Measurements from ENCODE around the gene ZBTB17.

ZBTB17 gene

GRCh38 chr1:15940110-15941043, 35.5 kb downstream of the ZBTB17 start:
- H3K4me3 ChIP-seq (ENCODE audit: low read depth, low read length), result no peak overlapping the region
- TF ChIP-seq MYC (IDR thresholded peaks at IDR 0.05; ENCODE audit: low read depth, low read length), result no peak
- TF ChIP-seq POLR2A (IDR thresholded peaks at IDR 0.05; ENCODE audit: extremely low read depth, insufficient read length), result no peak
- TF ChIP-seq MAX (IDR thresholded peaks at IDR 0.05; ENCODE audit: low read depth, low read length), result no peak
- no peak for TF ChIP-seq CTCF (IDR thresholded peaks at IDR 0.05; ENCODE audit: low read depth, low read length)
- no peak for DNase-seq (ENCODE audit: low read depth)

GRCh38 chr1:15939181-15940109, 36.5 kb downstream of the ZBTB17 start:
- TF ChIP-seq CTCF (IDR thresholded peaks at IDR 0.05; ENCODE audit: low read depth, low read length), result no peak
- TF ChIP-seq MYC (IDR thresholded peaks at IDR 0.05; ENCODE audit: low read depth, low read length), result no peak
- TF ChIP-seq POLR2A (IDR thresholded peaks at IDR 0.05; ENCODE audit: extremely low read depth, insufficient read length), result no peak
- no peak for TF ChIP-seq MAX (IDR thresholded peaks at IDR 0.05; ENCODE audit: low read depth, low read length)
- no peak overlapping the region for H3K4me3 ChIP-seq (ENCODE audit: low read depth, low read length)
- no peak for DNase-seq (ENCODE audit: low read depth)

- DNase-seq (ENCODE audit: low read depth), result no peak
- TF ChIP-seq POLR2A (IDR thresholded peaks at IDR 0.05; ENCODE audit: extremely low read depth, insufficient read length), result no peak
- no peak for TF ChIP-seq MAX (IDR thresholded peaks at IDR 0.05; ENCODE audit: low read depth, low read length)
- no peak for TF ChIP-seq CTCF (IDR thresholded peaks at IDR 0.05; ENCODE audit: low read depth, low read length)
- TF ChIP-seq MYC (IDR thresholded peaks at IDR 0.05; ENCODE audit: low read depth, low read length), result no peak
- H3K4me3 ChIP-seq (ENCODE audit: low read depth, low read length), result no peak overlapping the region
Observed at GRCh38 chr1:15938628-15939161, 37.2 kb downstream of the ZBTB17 start.

- TF ChIP-seq CTCF (IDR thresholded peaks at IDR 0.05; ENCODE audit: low read depth, low read length) (no peak), POLR2A (IDR thresholded peaks at IDR 0.05; ENCODE audit: extremely low read depth, insufficient read length) (no peak), MAX (IDR thresholded peaks at IDR 0.05; ENCODE audit: low read depth, low read length) (no peak), MYC (IDR thresholded peaks at IDR 0.05; ENCODE audit: low read depth, low read length) (no peak)
- H3K4me3 ChIP-seq (ENCODE audit: low read depth, low read length), result no peak overlapping the region
- peak; percentile 51 for DNase-seq (ENCODE audit: low read depth)
Observed at GRCh38 chr1:15937706-15938168, 38.2 kb downstream of the ZBTB17 start.

GRCh38 chr1:15937146-15937545, 38.8 kb downstream of the ZBTB17 start:
- no peak overlapping the region for H3K4me3 ChIP-seq (ENCODE audit: low read depth, low read length)
- no peak for DNase-seq (ENCODE audit: low read depth)
- no peak for TF ChIP-seq MYC (IDR thresholded peaks at IDR 0.05; ENCODE audit: low read depth, low read length)
- TF ChIP-seq MAX (IDR thresholded peaks at IDR 0.05; ENCODE audit: low read depth, low read length), result no peak
- no peak for TF ChIP-seq CTCF (IDR thresholded peaks at IDR 0.05; ENCODE audit: low read depth, low read length)
- no peak for TF ChIP-seq POLR2A (IDR thresholded peaks at IDR 0.05; ENCODE audit: extremely low read depth, insufficient read length)
